Measurements from ENCODE around the gene NID1. TPM values are rescaled to one million over a fixed set of nuclear protein-coding genes. Genes with fewer than 3 reads are reported as not detected.

The NID1 gene
- total and polyA plus RNA-seq, 4 donors = 15.4 to 151 (median 45.1) TPM

DNA sequence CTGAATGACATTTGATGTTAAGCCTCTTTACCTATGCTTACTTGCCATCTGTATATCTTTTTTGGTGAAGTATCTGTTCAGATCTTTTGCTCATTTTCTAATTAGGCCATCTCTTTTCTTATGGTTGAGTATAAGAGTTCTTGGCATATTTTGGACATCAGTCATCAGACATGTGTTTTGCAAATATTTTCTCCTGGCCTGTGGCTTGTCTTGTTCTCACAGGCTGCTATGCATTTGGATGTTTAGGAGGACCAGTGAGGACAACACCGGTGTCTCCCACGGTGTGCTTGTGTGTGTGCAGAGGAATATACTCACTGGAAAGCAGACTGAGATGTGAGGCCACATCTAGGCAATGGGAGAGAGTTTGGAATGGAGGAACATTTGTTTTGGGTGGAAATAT, 111.1 kb downstream of the NID1 start:
- H3K9ac ChIP-seq (ENCODE audit: insufficient read depth in 1 of 2, low read length in 2 of 2) = no peak overlapping the region
- no peak overlapping the region for H3K4me3 ChIP-seq
- 88 to 94% methylated on average over 2 of the region's 2 CpGs for WGBS, 2 donors
- no peaks in the 10 kb centered on the region for H3K36me3 ChIP-seq (ENCODE audit: control insufficient read depth in 4 of 4, insufficient read depth in 4 of 4, low read length in 4 of 4)
- no peaks in the 10 kb centered on the region for H3K9me3 ChIP-seq (ENCODE audit: control insufficient read depth in 4 of 4, insufficient read depth in 3 of 4, low read length in 3 of 4)
- H3K27ac ChIP-seq (ENCODE audit: low read depth in 1 of 2, low read length in 1 of 2) = no peak overlapping the region
- H3K27me3 ChIP-seq (ENCODE audit: control insufficient read depth in 3 of 3, insufficient read depth in 3 of 3, low read length in 2 of 3) = no peaks in the 10 kb centered on the region
- ATAC-seq (ENCODE audit: insufficient read depth, low FRiP score) = no peak
- DNase-seq = no peak
- no peak for TF ChIP-seq CTCF (IDR thresholded peaks at IDR 0.05; ENCODE audit: control extremely low read depth, extremely low read depth)
- peaks cover 0 to 5% (median 0%) of the 10 kb centered on the region in 5 donors for H3K4me1 ChIP-seq (ENCODE audit: control insufficient read depth in 5 of 5, insufficient read depth in 5 of 5, low read length in 5 of 5)

- no peak overlapping the region for H3K9ac ChIP-seq (ENCODE audit: insufficient read depth in 1 of 2, low read length in 2 of 2)
- peaks cover 0 to 7% (median 0%) of the 10 kb centered on the region in 5 donors for H3K4me1 ChIP-seq (ENCODE audit: control insufficient read depth in 5 of 5, insufficient read depth in 5 of 5, low read length in 5 of 5)
- 49 to 66% methylated on average over 4 of the region's 4 CpGs for WGBS, 2 donors
These were observed 111.8 kb downstream of the NID1 start for GRCh38 chr1:235952950-235953615.

GRCh38 chr1:235951661-235952060, 113.2 kb downstream of the NID1 start:
- no peak for ATAC-seq (ENCODE audit: insufficient read depth, low FRiP score)
- H3K4me3 ChIP-seq = no peak overlapping the region
- peaks cover 0 to 9% (median 0%) of the 10 kb centered on the region in 5 donors for H3K4me1 ChIP-seq (ENCODE audit: control insufficient read depth in 5 of 5, insufficient read depth in 5 of 5, low read length in 5 of 5)
- H3K9me3 ChIP-seq (ENCODE audit: control insufficient read depth in 4 of 4, insufficient read depth in 3 of 4, low read length in 3 of 4) = no peaks in the 10 kb centered on the region
- no peak overlapping the region for H3K27ac ChIP-seq (ENCODE audit: low read depth in 1 of 2, low read length in 1 of 2)
- DNase-seq = no peak
- TF ChIP-seq CTCF (IDR thresholded peaks at IDR 0.05; ENCODE audit: control extremely low read depth, extremely low read depth) = no peak
- H3K27me3 ChIP-seq (ENCODE audit: control insufficient read depth in 3 of 3, insufficient read depth in 3 of 3, low read length in 2 of 3) = no peaks in the 10 kb centered on the region
- WGBS, 2 donors = 68 to 80% methylated on average over 4 of the region's 4 CpGs
- H3K9ac ChIP-seq (ENCODE audit: insufficient read depth in 1 of 2, low read length in 2 of 2) = no peak overlapping the region
- no peaks in the 10 kb centered on the region for H3K36me3 ChIP-seq (ENCODE audit: control insufficient read depth in 4 of 4, insufficient read depth in 4 of 4, low read length in 4 of 4)

More at GRCh38 chr1:235952950-235953615, 111.8 kb downstream of the NID1 start:
- no peak for TF ChIP-seq CTCF (IDR thresholded peaks at IDR 0.05; ENCODE audit: control extremely low read depth, extremely low read depth)
- Histone ChIP-seq H3K27me3 (ENCODE audit: control insufficient read depth in 3 of 3, insufficient read depth in 3 of 3, low read length in 2 of 3) (no peaks in the 10 kb centered on the region), H3K36me3 (ENCODE audit: control insufficient read depth in 4 of 4, insufficient read depth in 4 of 4, low read length in 4 of 4) (no peaks in the 10 kb centered on the region), H3K9me3 (ENCODE audit: control insufficient read depth in 4 of 4, insufficient read depth in 3 of 4, low read length in 3 of 4) (no peaks in the 10 kb centered on the region), H3K27ac (ENCODE audit: low read depth in 1 of 2, low read length in 1 of 2) (no peak overlapping the region), H3K4me3 (no peak overlapping the region)
- ATAC-seq (ENCODE audit: insufficient read depth, low FRiP score) (no peak), DNase-seq (no peak)

GRCh38 chr1:235950318-235950717, 114.6 kb downstream of the NID1 start:
- H3K36me3 ChIP-seq (ENCODE audit: control insufficient read depth in 4 of 4, insufficient read depth in 4 of 4, low read length in 4 of 4) = no peaks in the 10 kb centered on the region
- no peak for TF ChIP-seq CTCF (IDR thresholded peaks at IDR 0.05; ENCODE audit: control extremely low read depth, extremely low read depth)
- no peaks in the 10 kb centered on the region for H3K9me3 ChIP-seq (ENCODE audit: control insufficient read depth in 4 of 4, insufficient read depth in 3 of 4, low read length in 3 of 4)
- H3K27ac ChIP-seq (ENCODE audit: low read depth in 1 of 2, low read length in 1 of 2) = no peak overlapping the region
- no peak overlapping the region for H3K4me3 ChIP-seq
- H3K9ac ChIP-seq (ENCODE audit: insufficient read depth in 1 of 2, low read length in 2 of 2) = no peak overlapping the region
- ATAC-seq (ENCODE audit: insufficient read depth, low FRiP score) (no peak), DNase-seq (no peak)
- WGBS, 2 donors = 96 to 97% methylated on average over 10 of the region's 10 CpGs
- H3K4me1 ChIP-seq (ENCODE audit: control insufficient read depth in 5 of 5, insufficient read depth in 5 of 5, low read length in 5 of 5) = peaks cover 0 to 9% (median 0%) of the 10 kb centered on the region in 5 donors
- H3K27me3 ChIP-seq (ENCODE audit: control insufficient read depth in 3 of 3, insufficient read depth in 3 of 3, low read length in 2 of 3) = no peaks in the 10 kb centered on the region

All from lung (tissue), 12 donors.